ENCODE measurements around the gene C2orf74.

- TF ChIP-seq POLR2A (IDR thresholded peaks at IDR 0.05) (no peak), CTCF (IDR thresholded peaks at IDR 0.05) (no peak)
Measured at GRCh38 chr2:61185231-61185728, 23.3 kb downstream of the C2orf74 start.

Measured in lower leg skin (tissue), 3 donors.